NCI-H748 (cell line): ENCODE measurements around the gene SORL1.
"Not testable (repeated sequence)": the region's sequence is repeated elsewhere in the genome, so short reads cannot be mapped to it uniquely, and the experiment has no call there.

Experiments
- DNase-seq: peaks from one replicate; lab custom pipeline; 2025; ENCODE audit not compliant: unreplicated experiment; lab: John Stamatoyannopoulos, UW

The SORL1 gene

GRCh38 chr11:121557348-121557747, 105.2 kb downstream of the SORL1 start:
- no peak for DNase-seq

GRCh38 chr11:121559606-121560200, 107.6 kb downstream of the SORL1 start:
- DNase-seq = no peak

GRCh38 chr11:121560236-121560635, 108.1 kb downstream of the SORL1 start:
- DNase-seq = no peak

GRCh38 chr11:121561240-121561639, 109.1 kb downstream of the SORL1 start:
- no peak for DNase-seq

- DNase-seq = no peak
Measured at GRCh38 chr11:121561716-121562115, 109.6 kb downstream of the SORL1 start.

- DNase-seq = no peak
Measured at GRCh38 chr11:121563003-121563402, 110.9 kb downstream of the SORL1 start.

GRCh38 chr11:121563900-121564822, 112.0 kb downstream of the SORL1 start:
- DNase-seq = peak; percentile 30

- DNase-seq = no peak
Measured at GRCh38 chr11:121564948-121565684, 113.0 kb downstream of the SORL1 start.

GRCh38 chr11:121566279-121567168, 114.4 kb downstream of the SORL1 start:
- DNase-seq = no peak

- DNase-seq = no peak
Measured at GRCh38 chr11:121567995-121568394, 115.9 kb downstream of the SORL1 start.

- not testable (repeated sequence) for DNase-seq
Measured at GRCh38 chr11:121569332-121570299, 117.5 kb downstream of the SORL1 start.

GRCh38 chr11:121570453-121570852, 118.3 kb downstream of the SORL1 start:
- no peak for DNase-seq

GRCh38 chr11:121571506-121571905, 119.4 kb downstream of the SORL1 start:
- no peak for DNase-seq

- DNase-seq = no peak
Measured at GRCh38 chr11:121572571-121573059, 120.5 kb downstream of the SORL1 start.

GRCh38 chr11:121574801-121575200, 122.7 kb downstream of the SORL1 start:
- no peak for DNase-seq

GRCh38 chr11:121575250-121575962, 123.3 kb downstream of the SORL1 start:
- no peak for DNase-seq

GRCh38 chr11:121575963-121576290, 123.8 kb downstream of the SORL1 start:
- no peak for DNase-seq

- no peak for DNase-seq
Measured at GRCh38 chr11:121576531-121576930, 124.4 kb downstream of the SORL1 start.
